GM15510 (cell line): Measurements from ENCODE around the gene MLIP.

ENCODE experiments used
- POLR2A ChIP-seq: IDR thresholded peaks from 3 replicates; pipeline ENCODE4 v1.6.1; 2011; ENCODE audit warnings: borderline replicate concordance; ENCODE audit not compliant: insufficient read length; ENCODE audit errors: extremely low read depth

Gene MLIP

GRCh38 chr6:54111341-54112045 lies at the start of gene MLIP:
MLIP (plus strand) TSS chr6:54111443; CDS start chr6:54111480, 37 bp downstream.
- TF ChIP-seq POLR2A, result no peak

GRCh38 chr6:54063228-54063539 lies 48.1 kb upstream of the MLIP start:
- no peak for TF ChIP-seq POLR2A

- no peak for TF ChIP-seq POLR2A
Observed at GRCh38 chr6:54068694-54069093, 42.5 kb upstream of the MLIP start.

- TF ChIP-seq POLR2A, result no peak
Observed at GRCh38 chr6:54070025-54070424, 41.2 kb upstream of the MLIP start.

- TF ChIP-seq POLR2A, result no peak
Observed at GRCh38 chr6:54071821-54072340, 39.4 kb upstream of the MLIP start.

- no peak for TF ChIP-seq POLR2A
Observed at GRCh38 chr6:54072635-54073313, 38.5 kb upstream of the MLIP start.

- TF ChIP-seq POLR2A, result no peak
Observed at GRCh38 chr6:54073487-54073886, 37.8 kb upstream of the MLIP start.

GRCh38 chr6:54074109-54074508 lies 37.1 kb upstream of the MLIP start:
- no peak for TF ChIP-seq POLR2A

GRCh38 chr6:54074578-54075195 lies 36.6 kb upstream of the MLIP start:
- TF ChIP-seq POLR2A, result no peak

GRCh38 chr6:54076159-54076789 lies 35.0 kb upstream of the MLIP start:
- TF ChIP-seq POLR2A, result no peak

GRCh38 chr6:54083287-54083686 lies 28.0 kb upstream of the MLIP start:
- no peak for TF ChIP-seq POLR2A

- TF ChIP-seq POLR2A, result no peak
Observed at GRCh38 chr6:54084231-54084630, 27.0 kb upstream of the MLIP start.

GRCh38 chr6:54085047-54085446 lies 26.2 kb upstream of the MLIP start:
- TF ChIP-seq POLR2A, result no peak

GRCh38 chr6:54085541-54085940 lies 25.7 kb upstream of the MLIP start:
- no peak for TF ChIP-seq POLR2A

- no peak for TF ChIP-seq POLR2A
Observed at GRCh38 chr6:54086439-54086838, 24.8 kb upstream of the MLIP start.
